Colon (tissue), 2 donors: ENCODE data around the gene GPR142.

Source experiments
- FAIRE-seq: peaks from 2 replicates; lab custom pipeline; 2012; peaks lifted over from hg19 to GRCh38; lab: Jason Lieb, UNC
- donor health status: control.
- donor health status: control.

The GPR142 gene

DNA sequence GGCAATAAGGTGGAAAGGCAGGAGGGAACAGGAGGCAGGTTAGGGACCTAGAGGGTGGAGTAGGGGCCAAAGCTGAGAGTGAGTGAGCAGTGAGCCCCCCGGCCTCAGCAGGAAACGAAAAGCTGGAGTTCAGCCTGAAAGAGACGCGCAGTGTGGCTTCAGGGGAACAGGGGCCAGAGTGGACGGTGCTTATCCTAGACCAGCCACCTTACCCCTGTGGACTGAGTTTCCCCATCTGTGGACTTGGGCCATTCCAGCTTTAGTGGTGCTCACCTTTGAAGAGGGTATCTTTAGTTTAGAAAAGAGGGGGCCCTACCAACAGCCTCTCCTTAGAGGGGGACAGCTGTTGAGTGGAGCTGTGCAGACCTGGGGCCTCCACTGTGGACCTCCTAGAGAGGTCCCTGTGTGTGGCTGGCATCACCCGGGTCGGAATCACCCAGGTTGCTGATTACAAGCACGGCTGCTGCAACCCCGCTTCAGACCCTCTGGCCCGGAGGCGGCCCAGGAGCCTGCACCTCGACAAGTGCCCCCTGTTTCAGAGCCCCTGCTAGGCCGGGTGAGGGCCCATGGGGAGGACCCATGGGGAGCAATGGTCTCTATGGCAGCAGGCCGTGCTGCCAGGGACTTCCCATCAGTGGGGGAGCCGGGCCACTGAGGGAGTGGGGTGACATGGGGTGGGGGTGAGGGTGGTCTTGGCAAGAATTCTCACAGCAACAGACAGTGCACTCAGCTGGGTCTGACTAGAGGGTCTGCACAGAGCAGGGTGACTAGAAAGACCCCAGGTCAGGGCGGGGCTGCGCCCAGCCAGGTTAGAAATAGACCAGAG is 2.6 kb downstream of the GPR142 start:
- no peak for FAIRE-seq

DNA sequence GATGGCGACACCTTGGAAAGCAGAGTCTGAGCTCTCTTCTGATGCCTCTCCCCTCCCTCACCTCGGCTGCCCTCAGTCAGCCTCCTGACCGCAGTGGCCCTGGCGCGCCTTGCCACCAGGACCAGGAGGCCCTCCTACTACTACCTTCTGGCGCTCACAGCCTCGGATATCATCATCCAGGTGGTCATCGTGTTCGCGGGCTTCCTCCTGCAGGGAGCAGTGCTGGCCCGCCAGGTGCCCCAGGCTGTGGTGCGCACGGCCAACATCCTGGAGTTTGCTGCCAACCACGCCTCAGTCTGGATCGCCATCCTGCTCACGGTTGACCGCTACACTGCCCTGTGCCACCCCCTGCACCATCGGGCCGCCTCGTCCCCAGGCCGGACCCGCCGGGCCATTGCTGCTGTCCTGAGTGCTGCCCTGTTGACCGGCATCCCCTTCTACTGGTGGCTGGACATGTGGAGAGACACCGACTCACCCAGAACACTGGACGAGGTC is 4.4 kb downstream of the GPR142 start:
- no peak for FAIRE-seq

DNA sequence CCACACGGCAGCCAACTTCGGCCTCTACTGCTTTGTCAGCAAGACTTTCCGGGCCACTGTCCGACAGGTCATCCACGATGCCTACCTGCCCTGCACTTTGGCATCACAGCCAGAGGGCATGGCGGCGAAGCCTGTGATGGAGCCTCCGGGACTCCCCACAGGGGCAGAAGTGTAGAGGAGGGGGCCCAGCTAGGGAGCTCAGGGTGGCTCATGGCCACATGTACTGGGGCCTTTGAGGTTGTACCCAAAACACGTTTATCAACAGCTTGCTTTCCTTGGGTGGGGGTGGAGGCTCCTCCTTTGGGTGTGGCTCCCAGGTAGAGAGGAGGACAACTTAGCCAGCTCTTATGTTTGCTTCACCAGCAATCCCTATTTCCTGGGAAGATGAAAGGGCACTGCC is 5.1 kb downstream of the GPR142 start:
- no peak for FAIRE-seq

DNA sequence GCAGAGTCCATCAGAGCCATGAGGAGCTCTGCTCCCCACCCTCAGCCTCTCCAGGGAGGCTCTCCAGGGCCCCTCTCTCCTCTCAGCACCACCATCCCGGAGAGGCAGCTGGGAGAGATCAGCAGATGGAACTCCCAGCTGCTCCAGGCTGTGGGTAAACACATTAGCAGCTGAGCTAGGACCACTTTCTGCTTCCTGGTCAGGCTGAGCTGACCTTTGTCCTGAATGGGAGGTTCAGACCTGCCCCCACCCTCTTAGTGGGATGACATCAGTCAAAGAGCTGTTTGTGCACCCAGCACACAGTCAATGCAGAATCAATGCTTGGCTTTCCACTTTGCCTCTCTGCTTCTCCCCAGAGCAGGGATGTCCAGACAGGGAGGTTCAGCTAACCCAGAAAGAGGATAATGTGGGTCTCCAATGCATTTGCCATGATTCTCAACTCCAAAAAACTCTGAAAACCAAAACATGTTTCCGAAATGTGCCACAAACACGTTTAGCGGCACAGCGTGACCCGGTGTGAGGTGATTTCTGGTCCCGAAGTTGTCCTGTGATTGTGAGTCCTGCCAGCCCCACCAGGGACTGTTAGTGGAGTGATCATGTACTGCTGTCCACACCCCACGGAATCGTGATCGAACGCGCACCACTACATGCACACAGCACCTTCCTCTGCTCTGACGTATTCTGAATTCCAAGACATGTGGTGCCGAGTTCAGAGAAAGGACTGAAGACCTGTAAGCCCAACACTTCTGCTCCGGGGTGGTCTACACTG is 6.7 kb downstream of the GPR142 start:
- no peak for FAIRE-seq

DNA sequence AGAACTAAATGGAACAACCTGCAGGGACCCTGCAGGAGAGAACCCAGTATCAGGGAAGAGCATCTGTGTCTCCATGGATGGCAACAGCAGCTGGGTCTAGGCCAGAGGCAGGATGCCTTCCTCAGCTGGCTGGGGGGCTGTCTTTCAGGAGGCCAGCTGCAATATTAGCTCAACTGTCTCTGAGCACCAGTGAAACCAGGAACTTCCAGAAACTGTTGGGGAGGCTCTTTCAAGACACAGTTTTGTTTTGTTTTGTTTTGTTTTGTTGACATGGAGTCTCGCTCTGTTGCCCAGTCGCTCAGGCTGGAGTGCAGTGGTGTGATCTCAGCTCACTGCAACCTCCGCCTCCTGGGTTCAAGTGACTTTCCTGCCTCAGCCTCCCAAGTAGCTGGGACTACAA is 7.6 kb downstream of the GPR142 start:
- FAIRE-seq = no peak

DNA sequence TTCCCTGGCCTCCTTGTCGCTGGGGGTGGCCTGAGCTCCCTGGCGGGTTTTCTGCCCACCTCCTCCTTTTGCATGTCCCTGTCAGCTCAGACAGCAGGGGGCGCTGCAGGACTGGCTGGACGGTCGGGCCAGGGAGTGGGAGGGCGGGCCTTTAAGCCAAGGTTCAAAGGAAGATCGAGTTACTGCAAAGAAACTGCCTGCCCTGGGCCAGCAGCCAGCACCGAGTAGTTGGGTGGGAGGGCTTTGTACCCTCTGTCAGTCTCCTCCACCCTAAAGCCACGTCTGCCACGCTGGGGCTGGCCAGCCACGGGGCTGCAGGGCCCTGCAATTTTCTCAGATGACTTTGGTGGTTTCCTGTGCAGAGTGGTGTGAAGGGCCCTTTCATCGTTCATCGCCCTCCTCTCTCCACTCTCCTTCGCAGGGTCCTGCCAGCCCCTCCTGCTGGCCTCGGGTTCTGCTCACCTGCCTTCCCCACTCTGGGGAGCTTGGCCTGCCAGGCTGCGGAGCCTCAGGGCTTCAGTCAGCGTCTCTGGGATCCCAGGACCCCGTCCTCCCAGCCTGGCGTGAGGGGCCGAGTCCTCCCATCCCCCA is 12.3 kb downstream of the GPR142 start:
- FAIRE-seq = no peak

DNA sequence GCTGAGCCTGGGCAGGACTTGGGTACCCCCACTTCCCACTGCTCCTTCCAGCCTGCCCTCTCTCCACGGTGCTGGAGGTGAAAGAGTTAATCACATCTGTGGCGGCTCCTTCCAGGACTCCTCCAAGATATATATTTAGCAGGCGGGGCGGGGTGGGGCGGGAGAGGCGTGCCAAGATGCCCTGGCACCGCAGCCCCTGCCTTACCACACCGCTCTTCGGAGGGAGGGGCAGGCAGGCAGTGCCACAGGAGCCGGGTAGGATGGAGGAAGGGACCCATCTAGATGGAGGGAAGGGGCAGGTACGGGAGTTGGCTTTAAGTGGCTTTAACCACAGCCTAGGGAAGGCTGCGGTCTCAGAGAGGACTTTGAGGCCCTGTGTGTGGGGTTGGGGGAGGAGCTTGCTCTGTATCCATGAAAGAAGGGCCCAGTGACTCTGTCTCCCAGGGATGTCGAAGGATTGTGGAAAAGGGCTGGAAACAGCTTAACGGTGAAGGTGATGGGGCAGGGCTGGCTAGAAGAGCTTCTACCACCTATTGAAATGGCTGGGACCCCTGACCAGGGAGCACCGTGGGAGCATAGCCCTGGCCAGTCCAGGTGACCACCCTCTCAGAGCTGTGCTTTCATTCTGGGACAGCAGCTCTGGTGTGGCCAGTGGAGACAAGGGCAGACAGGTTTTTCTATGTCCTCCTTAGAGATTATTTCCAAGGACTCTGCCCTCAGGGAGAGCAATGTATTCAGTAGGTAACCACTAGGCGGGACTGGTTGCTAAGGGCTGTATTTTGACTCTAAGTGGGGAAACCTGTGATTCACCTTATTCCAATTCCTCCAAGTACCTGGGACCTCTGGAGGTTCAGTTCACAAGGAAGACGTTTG is 13.0 kb downstream of the GPR142 start:
- FAIRE-seq = no peak

DNA sequence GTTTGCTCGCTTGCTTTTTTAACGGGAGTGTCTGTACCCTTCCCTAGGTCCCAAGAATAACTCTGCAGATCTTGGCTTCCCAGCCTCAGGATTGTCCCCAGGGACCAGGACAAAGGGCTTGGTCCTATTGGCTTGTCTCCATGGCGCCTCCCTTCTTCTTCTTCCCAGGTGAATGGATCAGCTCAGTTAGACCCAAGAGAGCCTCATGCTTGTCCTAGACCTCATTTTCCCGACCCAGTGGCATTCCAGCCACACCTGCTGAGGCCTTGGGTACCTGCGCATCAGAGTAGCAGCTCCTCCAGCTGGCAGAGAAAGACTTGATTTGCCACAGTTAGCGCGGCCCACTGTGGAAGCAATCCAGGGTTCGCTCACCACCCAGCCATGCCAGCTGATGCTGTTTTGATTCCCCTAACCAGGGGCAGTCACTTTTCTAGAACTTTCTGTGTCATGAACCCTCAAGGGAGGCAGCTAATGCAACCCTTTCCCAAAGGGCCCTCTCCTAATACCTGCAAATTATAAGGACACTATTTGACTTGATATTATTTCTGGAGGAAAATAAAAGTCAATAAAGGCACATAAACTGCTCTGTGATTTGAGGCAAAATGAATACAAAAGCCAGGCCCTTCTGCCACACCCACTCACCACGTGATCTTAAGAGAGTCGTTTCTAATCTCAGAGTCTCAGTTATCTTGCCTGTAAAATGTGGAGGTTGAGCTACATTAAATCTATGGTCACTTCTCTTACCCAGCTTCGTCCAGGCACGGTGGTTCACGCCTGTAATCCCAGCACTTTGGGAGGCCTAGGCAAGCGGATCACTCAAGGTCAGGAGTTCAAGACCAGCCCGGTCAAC is 13.9 kb downstream of the GPR142 start:
- no peak for FAIRE-seq

DNA sequence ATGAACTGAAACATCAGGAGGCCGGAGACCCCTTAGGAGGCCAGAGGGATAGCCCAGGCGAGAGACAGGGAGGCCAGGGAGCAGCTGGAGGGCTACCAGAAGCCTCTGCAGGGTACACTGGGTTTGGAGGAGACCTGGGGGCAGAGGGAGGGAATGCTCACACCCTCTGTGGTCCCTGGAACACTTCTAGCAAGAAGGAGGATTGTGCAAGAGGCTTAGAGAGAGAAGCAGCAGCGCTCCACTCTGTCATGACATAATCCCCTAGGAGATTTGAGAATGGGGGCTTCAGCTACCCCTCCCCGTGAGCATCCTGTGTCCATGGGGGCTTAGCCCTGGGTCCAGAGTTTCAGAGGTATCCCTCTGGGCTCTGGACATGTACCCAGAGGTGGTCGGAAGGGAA is 15.8 kb downstream of the GPR142 start:
- no peak for FAIRE-seq

DNA sequence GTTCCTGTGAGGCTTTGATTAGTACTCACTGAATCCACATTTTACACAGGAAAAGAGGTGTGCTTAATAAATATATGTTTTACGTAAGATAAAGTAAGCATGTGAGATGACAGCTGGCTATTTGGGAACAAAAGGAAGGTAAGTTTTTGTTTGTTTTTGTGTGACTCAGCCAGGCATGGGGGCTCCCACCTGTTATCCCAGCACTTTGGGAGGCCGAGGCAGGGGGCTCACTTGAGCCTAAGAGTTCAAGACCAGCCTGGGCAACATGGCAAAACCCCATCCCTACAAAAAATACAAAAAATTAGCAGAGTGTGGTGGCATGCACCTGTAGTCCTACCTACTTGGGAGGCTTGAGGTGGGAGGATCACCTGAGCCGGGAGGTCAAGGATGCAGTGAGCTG is 17.9 kb downstream of the GPR142 start:
- no peak for FAIRE-seq

DNA sequence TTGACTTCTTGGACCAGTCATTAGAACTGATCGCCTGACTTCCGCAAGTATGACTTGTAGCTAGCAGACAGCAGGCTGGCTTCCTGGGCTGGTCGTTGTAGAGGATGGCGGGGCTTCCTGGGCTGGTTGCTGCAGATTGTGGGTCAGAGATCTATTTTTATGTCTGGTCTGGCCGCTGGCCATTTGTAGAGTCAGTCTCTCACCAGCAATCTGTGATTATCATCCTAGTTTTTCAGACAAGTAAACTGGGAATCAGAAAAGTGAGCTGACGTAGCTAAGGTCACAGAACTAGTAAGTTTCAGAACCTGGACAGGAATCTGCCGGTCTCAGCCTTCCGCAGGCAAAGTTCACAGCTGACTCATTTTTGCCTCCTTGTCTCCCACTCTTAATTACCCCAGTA is 19.1 kb downstream of the GPR142 start:
- FAIRE-seq = no peak

DNA sequence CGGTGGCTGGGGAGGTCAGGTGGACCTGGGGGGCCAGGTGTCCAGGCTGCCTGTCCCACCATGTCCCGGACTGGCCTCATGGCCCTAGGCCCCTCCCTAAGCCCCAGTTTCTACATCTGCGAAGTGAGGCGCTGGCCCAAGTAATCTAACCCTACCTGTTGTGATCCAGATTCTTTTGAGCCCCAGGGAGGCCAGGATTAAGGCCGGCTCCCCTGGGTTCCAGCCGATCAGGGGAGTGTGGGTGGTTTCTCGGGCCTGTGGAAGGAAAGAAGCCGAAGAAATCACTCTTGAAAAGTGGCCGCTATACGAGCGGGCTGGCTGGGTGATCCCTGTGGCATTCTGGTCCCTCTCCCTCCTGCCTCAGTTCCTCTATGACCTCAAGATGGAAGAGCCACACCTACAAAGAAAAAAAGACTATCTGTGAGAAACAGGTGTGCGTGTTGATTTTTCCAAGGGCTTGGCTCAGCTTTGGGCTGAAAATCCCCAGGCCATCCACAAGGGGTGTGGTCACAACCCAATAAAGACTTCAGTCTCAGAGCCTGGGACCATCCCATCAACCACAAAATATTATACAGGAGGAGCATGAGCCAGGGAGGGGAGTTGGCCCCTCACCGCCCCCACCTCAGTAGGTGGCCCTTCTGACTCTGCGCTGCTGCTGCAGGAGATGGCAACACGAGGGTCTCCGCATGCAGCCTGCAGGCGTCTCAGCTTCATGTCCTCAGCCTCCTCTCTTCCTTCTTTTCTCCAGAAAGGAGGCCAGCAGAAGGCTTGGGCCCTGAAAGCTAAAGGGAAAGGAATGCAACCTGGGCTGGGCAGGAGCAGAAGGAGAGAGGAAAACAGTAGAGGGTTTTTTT is 20.3 kb downstream of the GPR142 start:
- no peak for FAIRE-seq

DNA sequence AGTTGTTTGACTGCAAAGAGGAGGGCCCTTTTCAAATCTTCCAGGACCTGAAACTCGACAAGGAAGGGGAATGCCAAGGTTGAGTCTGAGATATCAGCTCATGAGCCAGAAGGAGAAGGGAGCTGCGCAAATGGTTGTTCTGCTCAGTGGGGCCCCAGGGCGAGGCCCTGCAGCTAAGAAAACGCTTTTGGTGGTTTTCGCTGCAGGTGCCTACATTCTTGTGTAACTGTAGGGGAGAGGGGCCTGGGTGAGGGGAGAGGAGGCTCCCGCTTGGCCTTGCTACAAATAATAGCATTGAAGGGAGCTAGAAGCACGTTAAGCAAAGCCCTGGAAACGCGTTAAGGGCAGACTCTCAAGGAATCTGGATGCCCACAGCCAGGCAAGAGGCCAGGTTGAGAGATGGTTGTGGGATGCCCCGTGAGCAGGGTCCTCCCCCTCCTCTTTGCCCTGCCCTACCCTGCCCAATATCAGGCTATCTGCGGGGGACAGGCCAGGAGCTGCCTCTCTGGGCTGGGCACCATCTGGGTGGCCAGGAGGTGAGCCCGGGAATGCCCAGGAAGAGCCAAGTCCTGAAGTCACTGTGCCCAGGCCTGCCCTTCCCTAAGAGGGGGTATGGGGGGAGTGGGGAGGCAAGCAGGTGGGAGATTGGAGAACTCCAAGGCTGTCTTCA is 21.9 kb downstream of the GPR142 start:
- no peak for FAIRE-seq

DNA sequence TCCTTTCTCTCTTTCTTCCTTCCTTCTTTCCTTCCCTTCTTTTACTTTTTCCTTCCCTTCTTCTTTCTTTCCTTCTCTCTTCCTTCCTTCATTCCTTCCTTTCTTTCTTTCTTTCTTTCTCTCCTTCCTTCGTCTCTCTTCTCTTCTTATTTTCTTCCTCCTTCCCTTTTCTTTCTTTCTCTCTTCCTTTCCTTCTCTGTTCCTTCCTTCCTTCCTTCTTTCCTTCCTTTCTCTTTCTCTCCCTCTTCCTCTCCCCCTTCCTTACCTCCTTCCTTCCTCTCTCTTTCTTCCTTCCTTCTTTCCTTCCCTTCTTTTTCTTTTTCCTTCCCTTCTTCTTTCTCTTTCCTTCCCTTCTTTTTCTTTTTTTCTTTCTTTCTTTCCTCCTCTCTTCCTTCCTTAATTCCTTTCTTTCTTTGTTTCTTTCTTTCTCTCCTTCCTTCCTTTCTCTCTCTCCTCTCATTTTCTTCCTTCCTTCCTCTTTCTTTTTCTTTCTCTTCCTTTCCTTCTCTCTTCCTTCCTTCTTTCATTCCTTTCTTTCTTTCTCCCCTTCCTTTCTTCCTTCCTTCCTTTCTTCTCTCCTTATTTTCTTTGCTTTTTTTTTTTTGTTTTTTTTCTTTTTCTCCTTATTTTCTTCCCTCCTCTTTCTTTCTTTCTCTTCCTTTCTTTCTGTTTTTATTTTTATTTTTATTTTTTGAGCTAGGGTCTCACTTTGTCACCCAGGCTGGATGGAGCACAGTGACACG is 22.8 kb downstream of the GPR142 start:
- FAIRE-seq = no peak

DNA sequence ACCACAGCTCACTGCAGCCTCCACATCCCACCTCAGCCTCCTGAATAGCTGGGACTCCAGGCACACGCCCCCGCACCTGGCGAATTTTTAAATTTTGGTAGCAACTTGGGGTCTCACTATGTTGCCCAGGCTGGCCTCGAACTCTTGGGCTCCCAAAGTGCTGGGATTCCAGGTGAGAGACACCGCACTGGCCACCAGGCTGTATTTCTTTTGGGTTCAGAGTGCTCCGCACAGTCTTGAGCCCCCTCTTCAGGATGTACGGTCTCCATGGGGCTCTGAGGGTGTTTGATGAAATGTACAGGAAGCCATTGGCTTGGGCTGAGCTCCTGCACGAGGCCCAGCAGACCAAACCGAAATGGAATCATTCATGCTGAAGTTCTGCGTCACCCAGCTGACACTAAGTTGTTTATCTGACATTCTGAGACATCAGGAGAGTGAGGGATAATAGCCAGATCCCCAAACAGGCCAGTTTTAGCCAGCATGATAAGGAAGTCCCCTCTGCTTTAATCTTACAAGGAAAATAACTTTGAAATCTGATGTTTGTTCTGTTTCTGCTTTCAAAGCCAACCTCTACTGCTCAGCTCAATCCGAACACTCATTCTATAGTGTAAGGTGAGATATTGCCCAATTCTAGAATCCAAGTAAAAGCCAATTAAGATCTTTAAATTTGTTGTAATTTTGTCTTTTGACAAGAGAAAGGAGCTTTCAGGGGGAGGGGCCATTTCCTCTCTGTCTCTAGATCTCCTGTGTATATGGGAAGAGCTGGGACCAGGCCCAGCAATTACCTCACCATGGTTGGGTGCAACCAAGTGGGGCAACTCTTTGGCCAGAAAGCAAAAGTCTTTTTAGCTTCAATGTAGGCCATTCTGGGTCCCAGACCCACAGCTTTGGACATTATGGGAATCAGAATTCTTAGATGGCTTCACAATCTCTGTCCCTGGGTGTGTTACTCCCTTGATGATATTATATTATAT is 23.7 kb downstream of the GPR142 start:
- no peak for FAIRE-seq

DNA sequence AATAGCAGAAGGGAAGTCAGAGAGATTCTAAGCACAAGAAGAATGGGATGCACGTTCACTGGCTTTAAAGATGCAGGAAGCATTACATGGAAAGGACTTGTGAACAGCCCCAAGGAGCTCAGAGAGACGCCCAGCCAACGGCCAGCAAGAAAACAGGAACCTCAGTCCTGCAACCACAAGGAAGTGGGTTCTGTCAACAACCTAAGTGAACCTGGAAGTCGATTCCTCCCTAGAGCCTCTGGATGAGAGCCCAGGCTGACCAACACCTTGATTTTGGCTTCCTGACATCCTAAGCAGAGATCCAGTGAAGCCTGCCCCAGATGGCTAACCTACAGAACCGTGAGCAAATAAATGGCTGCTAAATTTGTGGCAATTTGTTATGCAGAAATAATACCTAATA is 24.5 kb downstream of the GPR142 start:
- no peak for FAIRE-seq

DNA sequence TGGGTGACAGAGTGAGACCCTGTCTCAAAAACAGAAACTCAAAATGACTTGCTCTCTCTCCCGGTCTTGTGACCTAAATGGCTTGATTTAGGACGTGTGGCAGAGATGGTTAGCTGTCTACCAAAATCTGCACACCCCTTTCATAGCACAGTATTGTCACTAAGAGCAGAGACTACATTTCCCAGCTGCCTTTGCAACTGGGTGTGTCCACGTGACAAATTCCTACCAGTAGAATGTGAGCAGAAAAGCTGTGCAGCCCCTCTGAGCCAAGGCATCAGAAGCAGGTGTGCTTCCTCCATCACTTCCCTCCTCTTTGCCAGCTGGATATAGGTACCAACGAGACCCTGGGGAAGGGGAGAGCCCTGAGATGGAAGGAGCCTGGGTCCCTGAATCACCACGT is 25.5 kb downstream of the GPR142 start:
- FAIRE-seq = no peak
